ENCODE data around the gene ABI3BP. TPM values are rescaled to one million over a fixed set of nuclear protein-coding genes. Genes with fewer than 3 reads are reported as not detected.

Gene ABI3BP
- total RNA-seq, 1 experiment from 2014 or later: 0.74 TPM

DNA sequence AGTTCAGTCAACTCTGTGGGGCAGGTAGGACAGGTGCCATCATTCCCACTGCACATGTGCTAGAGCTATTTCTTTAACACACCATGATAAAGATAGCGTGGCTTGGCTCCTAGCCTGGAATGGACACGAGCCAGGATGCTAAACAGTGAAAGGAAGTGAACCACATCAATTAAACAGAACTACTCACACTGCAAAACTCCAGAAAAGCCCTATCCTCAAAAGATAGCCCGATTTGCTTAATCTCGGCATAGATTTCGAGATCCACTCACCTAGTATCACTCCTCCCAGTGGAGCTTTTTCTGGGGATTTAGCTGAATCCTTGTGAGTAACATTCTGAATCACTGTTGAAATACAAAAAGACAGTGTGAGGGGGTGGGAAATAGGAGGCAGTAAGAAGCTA, 118.0 kb downstream of the ABI3BP start:
- ChIA-PET CTCF (no interaction called here), POLR2A (no interaction called here)
- ATAC-seq (no peak), DNase-seq (ENCODE audit: low spot score) (no peak)
- TF ChIP-seq KAT7 (CRISPR knock-in tag; IDR thresholded peaks at IDR 0.05; ENCODE audit: borderline replicate concordance) (no peak), ZMAT4 (CRISPR knock-in tag; IDR thresholded peaks at IDR 0.05) (no peak), ZNF121 (CRISPR knock-in tag; IDR thresholded peaks at IDR 0.05) (no peak), JAZF1 (CRISPR knock-in tag; IDR thresholded peaks at IDR 0.05) (no peak), ZSCAN18 (CRISPR knock-in tag; IDR thresholded peaks at IDR 0.05) (no peak), ATF1 (CRISPR knock-in tag; IDR thresholded peaks at IDR 0.05) (no peak), GABPB1 (CRISPR knock-in tag; IDR thresholded peaks at IDR 0.05) (no peak), AR (CRISPR knock-in tag; IDR thresholded peaks at IDR 0.05) (no peak), GTF2I (CRISPR knock-in tag; conservative IDR thresholded peaks at IDR 0.05) (no peak), FOXP1 (CRISPR knock-in tag; IDR thresholded peaks at IDR 0.05; ENCODE audit: borderline replicate concordance) (no peak), TP53 (CRISPR knock-in tag; IDR thresholded peaks at IDR 0.05) (no peak)
- TF ChIP-seq, protein P1, sequence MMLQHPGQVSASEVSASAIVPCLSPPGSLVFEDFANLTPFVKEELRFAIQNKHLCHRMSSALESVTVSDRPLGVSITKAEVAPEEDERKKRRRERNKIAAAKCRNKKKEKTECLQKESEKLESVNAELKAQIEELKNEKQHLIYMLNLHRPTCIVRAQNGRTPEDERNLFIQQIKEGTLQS (CRISPR knock-in tag; conservative IDR thresholded peaks at IDR 0.05): no peak
- Mint-ChIP-seq H3K27ac (no peak overlapping the region), H3K4me1 (0 out of 2 replicates have a peak, but pooled peaks cover 3% of the 10 kb centered on the region), H3K9me3 (no peaks in the 10 kb centered on the region), H3K27me3 (ENCODE audit: low read depth) (no peaks in the 10 kb centered on the region), H3K4me3 (no peak overlapping the region), H3K36me3 (no peaks in the 10 kb centered on the region)

GRCh38 chr3:100873611-100874010, 119.6 kb downstream of the ABI3BP start:
- ChIA-PET CTCF (interaction anchor here (1.1 kb wide), 1 partner anchor 12 kb away, joined by 3 read pairs; no protein-coding TSS in a partner anchor), POLR2A (no interaction called here)
- no peak for DNase-seq (ENCODE audit: low spot score)
- no peaks in the 10 kb centered on the region for H3K36me3 Mint-ChIP-seq
- no peak overlapping the region for H3K4me3 Mint-ChIP-seq
- no peaks in the 10 kb centered on the region for H3K9me3 Mint-ChIP-seq
- H3K27ac Mint-ChIP-seq: no peak overlapping the region
- ATAC-seq: no peak
- no peaks in the 10 kb centered on the region for H3K27me3 Mint-ChIP-seq (ENCODE audit: low read depth)
- peaks cover 5% of the 10 kb centered on the region for H3K4me1 Mint-ChIP-seq
- no peak for TF ChIP-seq NR3C1 (CRISPR knock-in tag; conservative IDR thresholded peaks at IDR 0.05; ENCODE audit: low read depth)
- no peak for TF ChIP-seq GTF2I (CRISPR knock-in tag; conservative IDR thresholded peaks at IDR 0.05)
- TF ChIP-seq, protein P2, sequence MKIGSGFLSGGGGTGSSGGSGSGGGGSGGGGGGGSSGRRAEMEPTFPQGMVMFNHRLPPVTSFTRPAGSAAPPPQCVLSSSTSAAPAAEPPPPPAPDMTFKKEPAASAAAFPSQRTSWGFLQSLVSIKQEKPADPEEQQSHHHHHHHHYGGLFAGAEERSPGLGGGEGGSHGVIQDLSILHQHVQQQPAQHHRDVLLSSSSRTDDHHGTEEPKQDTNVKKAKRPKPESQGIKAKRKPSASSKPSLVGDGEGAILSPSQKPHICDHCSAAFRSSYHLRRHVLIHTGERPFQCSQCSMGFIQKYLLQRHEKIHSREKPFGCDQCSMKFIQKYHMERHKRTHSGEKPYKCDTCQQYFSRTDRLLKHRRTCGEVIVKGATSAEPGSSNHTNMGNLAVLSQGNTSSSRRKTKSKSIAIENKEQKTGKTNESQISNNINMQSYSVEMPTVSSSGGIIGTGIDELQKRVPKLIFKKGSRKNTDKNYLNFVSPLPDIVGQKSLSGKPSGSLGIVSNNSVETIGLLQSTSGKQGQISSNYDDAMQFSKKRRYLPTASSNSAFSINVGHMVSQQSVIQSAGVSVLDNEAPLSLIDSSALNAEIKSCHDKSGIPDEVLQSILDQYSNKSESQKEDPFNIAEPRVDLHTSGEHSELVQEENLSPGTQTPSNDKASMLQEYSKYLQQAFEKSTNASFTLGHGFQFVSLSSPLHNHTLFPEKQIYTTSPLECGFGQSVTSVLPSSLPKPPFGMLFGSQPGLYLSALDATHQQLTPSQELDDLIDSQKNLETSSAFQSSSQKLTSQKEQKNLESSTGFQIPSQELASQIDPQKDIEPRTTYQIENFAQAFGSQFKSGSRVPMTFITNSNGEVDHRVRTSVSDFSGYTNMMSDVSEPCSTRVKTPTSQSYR (CRISPR knock-in tag; IDR thresholded peaks at IDR 0.05): no peak
- TF ChIP-seq EMX1 (CRISPR knock-in tag; IDR thresholded peaks at IDR 0.05): no peak
- no peak for TF ChIP-seq ESRRA (CRISPR knock-in tag; IDR thresholded peaks at IDR 0.05; ENCODE audit: borderline replicate concordance)
- TF ChIP-seq, protein P3, sequence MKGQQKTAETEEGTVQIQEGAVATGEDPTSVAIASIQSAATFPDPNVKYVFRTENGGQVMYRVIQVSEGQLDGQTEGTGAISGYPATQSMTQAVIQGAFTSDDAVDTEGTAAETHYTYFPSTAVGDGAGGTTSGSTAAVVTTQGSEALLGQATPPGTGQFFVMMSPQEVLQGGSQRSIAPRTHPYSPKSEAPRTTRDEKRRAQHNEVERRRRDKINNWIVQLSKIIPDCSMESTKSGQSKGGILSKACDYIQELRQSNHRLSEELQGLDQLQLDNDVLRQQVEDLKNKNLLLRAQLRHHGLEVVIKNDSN (CRISPR knock-in tag; IDR thresholded peaks at IDR 0.05): no peak
- TF ChIP-seq MXD4 (CRISPR knock-in tag; IDR thresholded peaks at IDR 0.05; ENCODE audit: borderline replicate concordance): no peak
- TF ChIP-seq ZNF317 (CRISPR knock-in tag; IDR thresholded peaks at IDR 0.05; ENCODE audit: borderline replicate concordance, low read depth): no peak
- TF ChIP-seq, protein P4, sequence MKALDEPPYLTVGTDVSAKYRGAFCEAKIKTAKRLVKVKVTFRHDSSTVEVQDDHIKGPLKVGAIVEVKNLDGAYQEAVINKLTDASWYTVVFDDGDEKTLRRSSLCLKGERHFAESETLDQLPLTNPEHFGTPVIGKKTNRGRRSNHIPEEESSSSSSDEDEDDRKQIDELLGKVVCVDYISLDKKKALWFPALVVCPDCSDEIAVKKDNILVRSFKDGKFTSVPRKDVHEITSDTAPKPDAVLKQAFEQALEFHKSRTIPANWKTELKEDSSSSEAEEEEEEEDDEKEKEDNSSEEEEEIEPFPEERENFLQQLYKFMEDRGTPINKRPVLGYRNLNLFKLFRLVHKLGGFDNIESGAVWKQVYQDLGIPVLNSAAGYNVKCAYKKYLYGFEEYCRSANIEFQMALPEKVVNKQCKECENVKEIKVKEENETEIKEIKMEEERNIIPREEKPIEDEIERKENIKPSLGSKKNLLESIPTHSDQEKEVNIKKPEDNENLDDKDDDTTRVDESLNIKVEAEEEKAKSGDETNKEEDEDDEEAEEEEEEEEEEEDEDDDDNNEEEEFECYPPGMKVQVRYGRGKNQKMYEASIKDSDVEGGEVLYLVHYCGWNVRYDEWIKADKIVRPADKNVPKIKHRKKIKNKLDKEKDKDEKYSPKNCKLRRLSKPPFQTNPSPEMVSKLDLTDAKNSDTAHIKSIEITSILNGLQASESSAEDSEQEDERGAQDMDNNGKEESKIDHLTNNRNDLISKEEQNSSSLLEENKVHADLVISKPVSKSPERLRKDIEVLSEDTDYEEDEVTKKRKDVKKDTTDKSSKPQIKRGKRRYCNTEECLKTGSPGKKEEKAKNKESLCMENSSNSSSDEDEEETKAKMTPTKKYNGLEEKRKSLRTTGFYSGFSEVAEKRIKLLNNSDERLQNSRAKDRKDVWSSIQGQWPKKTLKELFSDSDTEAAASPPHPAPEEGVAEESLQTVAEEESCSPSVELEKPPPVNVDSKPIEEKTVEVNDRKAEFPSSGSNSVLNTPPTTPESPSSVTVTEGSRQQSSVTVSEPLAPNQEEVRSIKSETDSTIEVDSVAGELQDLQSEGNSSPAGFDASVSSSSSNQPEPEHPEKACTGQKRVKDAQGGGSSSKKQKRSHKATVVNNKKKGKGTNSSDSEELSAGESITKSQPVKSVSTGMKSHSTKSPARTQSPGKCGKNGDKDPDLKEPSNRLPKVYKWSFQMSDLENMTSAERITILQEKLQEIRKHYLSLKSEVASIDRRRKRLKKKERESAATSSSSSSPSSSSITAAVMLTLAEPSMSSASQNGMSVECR (CRISPR knock-in tag; IDR thresholded peaks at IDR 0.05; ENCODE audit: borderline replicate concordance): no peak
- no peak for TF ChIP-seq E2F4 (CRISPR knock-in tag; IDR thresholded peaks at IDR 0.05; ENCODE audit: borderline replicate concordance, low read depth)
- no peak for TF ChIP-seq ZNF416 (CRISPR knock-in tag; IDR thresholded peaks at IDR 0.05)
- no peak for TF ChIP-seq ZNF121 (CRISPR knock-in tag; IDR thresholded peaks at IDR 0.05)
